WTC11 (cell line): ENCODE results near the gene CCNT1. TPM values are rescaled to one million over a fixed set of nuclear protein-coding genes. Genes with fewer than 3 reads are reported as not detected.

Experiments used
- ATAC-seq: fragments of 200-7000 bp; cut with Tn5 transposase; 2 replicates; pipeline ENCODE4 v1.10.0; 2021; ENCODE audit warnings: mild to moderate bottlenecking, moderate library complexity
- CTCF ChIA-PET: fragments of 300-600 bp; sonication (Branson Sonifier 250); formaldehyde crosslinking; loops from one replicate; lab custom pipeline; 2021; ENCODE audit warnings: antibody characterized with exemption; lab: Charles Lee
- POLR2A ChIA-PET: fragments of 350-600 bp; sonication (Branson Sonifier 250); formaldehyde crosslinking; loops from one replicate; lab custom pipeline; 2021; ENCODE audit warnings: antibody characterized with exemption; lab: Charles Lee
- DNase-seq: peaks from one replicate; pipeline ENCODE4 v3.0.0; 2021; ENCODE audit warnings: low spot score
- H3K27ac Mint-ChIP-seq: 2 replicates; pipeline ENCODE4 v1.8.0; 2021; ENCODE audit warnings: mixed read lengths
- H3K27me3 Mint-ChIP-seq: 2 replicates; pipeline ENCODE4 v1.8.0; 2021; ENCODE audit warnings: low read depth, mild to moderate bottlenecking, moderate library complexity, mixed read lengths
- H3K36me3 Mint-ChIP-seq: 2 replicates; pipeline ENCODE4 v1.8.0; 2021; ENCODE audit warnings: mixed read lengths
- H3K4me1 Mint-ChIP-seq: 2 replicates; pipeline ENCODE4 v1.8.0; 2022; ENCODE audit warnings: mixed read lengths
- H3K4me3 Mint-ChIP-seq: 2 replicates; pipeline ENCODE4 v1.8.0; 2021; ENCODE audit warnings: mild to moderate bottlenecking, moderate library complexity, mixed read lengths
- H3K9me3 Mint-ChIP-seq: 2 replicates; pipeline ENCODE4 v1.8.0; 2021; ENCODE audit warnings: mixed read lengths
- ATF6 ChIP-seq: sonication (generic); formaldehyde crosslinking; IDR thresholded peaks from 2 replicates; pipeline ENCODE4 v1.8.1; 2023; ENCODE audit warnings: mild to moderate bottlenecking, missing genetic modification reagents
- E2F5 ChIP-seq: sonication (generic); formaldehyde crosslinking; IDR thresholded peaks from 2 replicates; pipeline ENCODE4 v1.8.1; 2022; ENCODE audit warnings: mild to moderate bottlenecking, moderate library complexity, missing genetic modification reagents
- ERG ChIP-seq: fragments of 250-450 bp; sonication (Bioruptor Pico); IDR thresholded peaks from 2 replicates; pipeline ENCODE4 v1.8.0; 2021; ENCODE audit warnings: mild to moderate bottlenecking
- MYBL2 ChIP-seq: sonication (generic); formaldehyde crosslinking; IDR thresholded peaks from 2 replicates; pipeline ENCODE4 v1.8.1; 2023; ENCODE audit warnings: mild to moderate bottlenecking, moderate library complexity, missing genetic modification reagents
- SP1 ChIP-seq: sonication (generic); formaldehyde crosslinking; conservative IDR thresholded peaks from 2 replicates; pipeline ENCODE4 v1.8.1; 2022; ENCODE audit warnings: missing genetic modification reagents
- ZBTB21 ChIP-seq: sonication (generic); formaldehyde crosslinking; IDR thresholded peaks from 2 replicates; pipeline ENCODE4 v1.8.1; 2023; ENCODE audit warnings: mild to moderate bottlenecking, missing genetic modification reagents, borderline replicate concordance
- ZNF138 ChIP-seq: sonication (generic); formaldehyde crosslinking; conservative IDR thresholded peaks from 2 replicates; pipeline ENCODE4 v1.8.1; 2022; ENCODE audit warnings: mild to moderate bottlenecking, moderate library complexity, missing genetic modification reagents
- ZNF396 ChIP-seq: fragments of 250-450 bp; sonication (Bioruptor Pico); IDR thresholded peaks from 2 replicates; pipeline ENCODE4 v1.8.0; 2021; ENCODE audit warnings: mild to moderate bottlenecking, moderate library complexity, borderline replicate concordance
- ZNF671 ChIP-seq: fragments of 250-450 bp; sonication (Bioruptor Pico); IDR thresholded peaks from 2 replicates; pipeline ENCODE4 v1.8.0; 2021; ENCODE audit warnings: mild to moderate bottlenecking
- total RNA-seq: library from RNA; stranded (reverse); gene quantifications from 3 replicates; pipeline ENCODE4 v1.2.3, GENCODE V29; 2021
- TF ChIP-seq, protein P1 (sequence below): sonication (generic); formaldehyde crosslinking; conservative IDR thresholded peaks from 2 replicates; pipeline ENCODE4 v1.8.1; 2023; ENCODE audit warnings: mild to moderate bottlenecking, low read depth, missing genetic modification reagents, moderate library complexity
- TF ChIP-seq, protein P2 (sequence below): sonication (generic); formaldehyde crosslinking; IDR thresholded peaks from 2 replicates; pipeline ENCODE4 v1.8.0; 2022; ENCODE audit warnings: mild to moderate bottlenecking, missing genetic modification reagents
- TF ChIP-seq, protein P3 (sequence below): sonication (generic); formaldehyde crosslinking; IDR thresholded peaks from 2 replicates; pipeline ENCODE4 v1.8.1; 2022; ENCODE audit warnings: low read depth, mild to moderate bottlenecking, moderate library complexity, missing genetic modification reagents, borderline replicate concordance
- TF ChIP-seq, protein P4 (sequence below): fragments of 250-450 bp; sonication (Bioruptor Pico); IDR thresholded peaks from 2 replicates; pipeline ENCODE4 v1.9.0; 2021; ENCODE audit warnings: moderate library complexity, mild to moderate bottlenecking, inconsistent platforms, borderline replicate concordance

Gene CCNT1
- total RNA-seq, 1 experiment from 2014 or later, result 42.0 TPM

GRCh38 chr12:48695859-48696258 is 20.6 kb downstream of the CCNT1 start:
- ChIA-PET POLR2A (no interaction called here), CTCF (interaction anchor here (0.6 kb wide), 1 partner anchor 169 kb away, joined by 3 read pairs; no protein-coding TSS in a partner anchor)
- no peaks in the 10 kb centered on the region for H3K9me3 Mint-ChIP-seq
- H3K27me3 Mint-ChIP-seq, result no peaks in the 10 kb centered on the region
- peaks cover 69% of the 10 kb centered on the region for H3K36me3 Mint-ChIP-seq
- DNase-seq (no peak), ATAC-seq (no peak)
- H3K4me1 Mint-ChIP-seq, result no peaks in the 10 kb centered on the region
- H3K4me3 Mint-ChIP-seq, result no peak overlapping the region
- no peak for TF ChIP-seq ZNF138 (CRISPR knock-in tag)
- H3K27ac Mint-ChIP-seq, result no peak overlapping the region

- Mint-ChIP-seq H3K27ac (no peak overlapping the region), H3K9me3 (no peaks in the 10 kb centered on the region), H3K36me3 (peaks cover 59% of the 10 kb centered on the region), H3K27me3 (no peaks in the 10 kb centered on the region), H3K4me1 (no peaks in the 10 kb centered on the region), H3K4me3 (no peak overlapping the region)
- ATAC-seq, result no peak
- ChIA-PET CTCF (no interaction called here), POLR2A (interaction anchor here (0.5 kb wide), 1 partner anchor 28 kb away, joined by 4 read pairs; no protein-coding TSS in a partner anchor)
- TF ChIP-seq, protein P1, sequence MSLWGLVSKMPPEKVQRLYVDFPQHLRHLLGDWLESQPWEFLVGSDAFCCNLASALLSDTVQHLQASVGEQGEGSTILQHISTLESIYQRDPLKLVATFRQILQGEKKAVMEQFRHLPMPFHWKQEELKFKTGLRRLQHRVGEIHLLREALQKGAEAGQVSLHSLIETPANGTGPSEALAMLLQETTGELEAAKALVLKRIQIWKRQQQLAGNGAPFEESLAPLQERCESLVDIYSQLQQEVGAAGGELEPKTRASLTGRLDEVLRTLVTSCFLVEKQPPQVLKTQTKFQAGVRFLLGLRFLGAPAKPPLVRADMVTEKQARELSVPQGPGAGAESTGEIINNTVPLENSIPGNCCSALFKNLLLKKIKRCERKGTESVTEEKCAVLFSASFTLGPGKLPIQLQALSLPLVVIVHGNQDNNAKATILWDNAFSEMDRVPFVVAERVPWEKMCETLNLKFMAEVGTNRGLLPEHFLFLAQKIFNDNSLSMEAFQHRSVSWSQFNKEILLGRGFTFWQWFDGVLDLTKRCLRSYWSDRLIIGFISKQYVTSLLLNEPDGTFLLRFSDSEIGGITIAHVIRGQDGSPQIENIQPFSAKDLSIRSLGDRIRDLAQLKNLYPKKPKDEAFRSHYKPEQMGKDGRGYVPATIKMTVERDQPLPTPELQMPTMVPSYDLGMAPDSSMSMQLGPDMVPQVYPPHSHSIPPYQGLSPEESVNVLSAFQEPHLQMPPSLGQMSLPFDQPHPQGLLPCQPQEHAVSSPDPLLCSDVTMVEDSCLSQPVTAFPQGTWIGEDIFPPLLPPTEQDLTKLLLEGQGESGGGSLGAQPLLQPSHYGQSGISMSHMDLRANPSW, result no peak
- TF ChIP-seq MYBL2 (CRISPR knock-in tag), result no peak
- no peak for TF ChIP-seq E2F5 (CRISPR knock-in tag)
- no peak for DNase-seq
Observed at GRCh38 chr12:48694038-48694437, 22.5 kb downstream of the CCNT1 start.

GRCh38 chr12:48693572-48693971 is 22.9 kb downstream of the CCNT1 start:
- Mint-ChIP-seq H3K4me1 (no peaks in the 10 kb centered on the region), H3K4me3 (no peak overlapping the region), H3K9me3 (no peaks in the 10 kb centered on the region), H3K36me3 (peaks cover 57% of the 10 kb centered on the region), H3K27ac (0 out of 2 replicates have a peak overlapping the region, but pooled peaks have one; percentile 2), H3K27me3 (no peaks in the 10 kb centered on the region)
- CTCF ChIA-PET, result no interaction called here
- no peak for ATAC-seq
- POLR2A ChIA-PET, result interaction anchor here (0.8 kb wide), 1 partner anchor 11 kb away, joined by 3 read pairs; the partner anchor contains the start of gene KANSL2
- no peak for DNase-seq
- TF ChIP-seq, protein P2, sequence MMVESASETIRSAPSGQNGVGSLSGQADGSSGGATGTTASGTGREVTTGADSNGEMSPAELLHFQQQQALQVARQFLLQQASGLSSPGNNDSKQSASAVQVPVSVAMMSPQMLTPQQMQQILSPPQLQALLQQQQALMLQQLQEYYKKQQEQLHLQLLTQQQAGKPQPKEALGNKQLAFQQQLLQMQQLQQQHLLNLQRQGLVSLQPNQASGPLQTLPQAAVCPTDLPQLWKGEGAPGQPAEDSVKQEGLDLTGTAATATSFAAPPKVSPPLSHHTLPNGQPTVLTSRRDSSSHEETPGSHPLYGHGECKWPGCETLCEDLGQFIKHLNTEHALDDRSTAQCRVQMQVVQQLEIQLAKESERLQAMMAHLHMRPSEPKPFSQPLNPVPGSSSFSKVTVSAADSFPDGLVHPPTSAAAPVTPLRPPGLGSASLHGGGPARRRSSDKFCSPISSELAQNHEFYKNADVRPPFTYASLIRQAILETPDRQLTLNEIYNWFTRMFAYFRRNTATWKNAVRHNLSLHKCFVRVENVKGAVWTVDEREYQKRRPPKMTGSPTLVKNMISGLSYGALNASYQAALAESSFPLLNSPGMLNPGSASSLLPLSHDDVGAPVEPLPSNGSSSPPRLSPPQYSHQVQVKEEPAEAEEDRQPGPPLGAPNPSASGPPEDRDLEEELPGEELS (CRISPR knock-in tag), result no peak
- TF ChIP-seq ERG (no peak), ATF6 (CRISPR knock-in tag) (no peak), ZNF396 (no peak), SP1 (CRISPR knock-in tag) (no peak), ZNF671 (CRISPR knock-in tag) (no peak), ZBTB21 (CRISPR knock-in tag) (no peak)
- TF ChIP-seq, protein P3, sequence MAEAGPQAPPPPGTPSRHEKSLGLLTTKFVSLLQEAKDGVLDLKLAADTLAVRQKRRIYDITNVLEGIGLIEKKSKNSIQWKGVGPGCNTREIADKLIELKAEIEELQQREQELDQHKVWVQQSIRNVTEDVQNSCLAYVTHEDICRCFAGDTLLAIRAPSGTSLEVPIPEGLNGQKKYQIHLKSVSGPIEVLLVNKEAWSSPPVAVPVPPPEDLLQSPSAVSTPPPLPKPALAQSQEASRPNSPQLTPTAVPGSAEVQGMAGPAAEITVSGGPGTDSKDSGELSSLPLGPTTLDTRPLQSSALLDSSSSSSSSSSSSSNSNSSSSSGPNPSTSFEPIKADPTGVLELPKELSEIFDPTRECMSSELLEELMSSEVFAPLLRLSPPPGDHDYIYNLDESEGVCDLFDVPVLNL (CRISPR knock-in tag), result no peak
- TF ChIP-seq, protein P4, sequence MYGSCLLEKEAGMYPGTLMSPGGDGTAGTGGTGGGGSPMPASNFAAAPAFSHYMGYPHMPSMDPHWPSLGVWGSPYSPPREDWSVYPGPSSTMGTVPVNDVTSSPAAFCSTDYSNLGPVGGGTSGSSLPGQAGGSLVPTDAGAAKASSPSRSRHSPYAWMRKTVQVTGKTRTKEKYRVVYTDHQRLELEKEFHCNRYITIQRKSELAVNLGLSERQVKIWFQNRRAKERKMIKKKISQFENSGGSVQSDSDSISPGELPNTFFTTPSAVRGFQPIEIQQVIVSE (CRISPR knock-in tag), result no peak
